Activated CD8-positive, alpha-beta T cell treated with anti-CD3 and anti-CD28 coated beads, Interleukin-2, amount 10 ng/mL, durations not matched to agents 7 days and 5 days (primary cell): Measurements from ENCODE around the gene S1PR5. TPM values are rescaled to one million over a fixed set of nuclear protein-coding genes. Genes with fewer than 3 reads are reported as not detected.
"Not testable (repeated sequence)": the region's sequence is repeated elsewhere in the genome, so short reads cannot be mapped to it uniquely, and the experiment has no call there.

Experiments
- ATAC-seq: fragments of 150-1000 bp; cut with Tn5 transposase; one replicate; pipeline ENCODE4 v1.10.0; 2021; ENCODE audit warnings: moderate library complexity
- CTCF ChIA-PET: fragments of 350-600 bp; sonication (Branson Sonifier 250); formaldehyde crosslinking; loops from one replicate; lab custom pipeline; 2021; ENCODE audit warnings: antibody characterized with exemption; lab: Charles Lee
- POLR2A ChIA-PET: fragments of 350-600 bp; sonication (Branson Sonifier 250); formaldehyde crosslinking; loops from one replicate; lab custom pipeline; 2021; ENCODE audit warnings: antibody characterized with exemption; lab: Charles Lee
- DNase-seq: peaks from one replicate; pipeline ENCODE4 v3.0.0-alpha.2; 2020
- H3K27ac Mint-ChIP-seq: one replicate; pipeline ENCODE4 v1.8.0; 2021; ENCODE audit warnings: mild to moderate bottlenecking, mixed read lengths
- H3K27me3 Mint-ChIP-seq: one replicate; pipeline ENCODE4 v1.8.0; 2021; ENCODE audit warnings: low read depth, mixed read lengths
- H3K36me3 Mint-ChIP-seq: one replicate; pipeline ENCODE4 v1.8.0; 2021; ENCODE audit warnings: low read depth, mixed read lengths
- H3K4me1 Mint-ChIP-seq: one replicate; pipeline ENCODE4 v1.8.0; 2021; ENCODE audit warnings: low read depth, mixed read lengths
- H3K4me3 Mint-ChIP-seq: one replicate; pipeline ENCODE4 v1.8.0; 2021; ENCODE audit warnings: mild to moderate bottlenecking, mixed read lengths
- H3K9me3 Mint-ChIP-seq: one replicate; pipeline ENCODE4 v1.8.0; 2022; ENCODE audit warnings: mixed read lengths; ENCODE audit not compliant: insufficient read depth
- total RNA-seq, 2 experiments: library from RNA; stranded (reverse); gene quantifications; one replicate each; pipeline ENCODE4 v1.2.3, GENCODE V29; 2021

Gene S1PR5
- total RNA-seq, 2 experiments from 2014 or later = 0.89 to 0.95 TPM

GRCh38 chr19:10554760-10555609 lies 37.7 kb upstream of the S1PR5 start:
- Mint-ChIP-seq H3K27me3 (no peaks in the 10 kb centered on the region), H3K27ac (peak overlapping the region; percentile 93), H3K4me1 (peaks cover 66% of the 10 kb centered on the region), H3K36me3 (peaks cover 76% of the 10 kb centered on the region), H3K4me3 (no peak overlapping the region), H3K9me3 (no peaks in the 10 kb centered on the region)
- DNase-seq (peak; percentile 24), ATAC-seq (no peak)
- CTCF ChIA-PET = interaction anchor here (0.8 to 7.1 kb wide), 15 partner anchors 9 to 163 kb away, joined by 3 to 76 read pairs (median 4); partner anchors contain the start of genes CDKN2D, DNM2 and KRI1
- POLR2A ChIA-PET = interaction anchor here (0.9 to 8.3 kb wide), 8 partner anchors 10 to 284 kb away, joined by 4 to 141 read pairs (median 5); partner anchors contain the start of genes CDKN2D, ICAM1, KRI1 and PDE4A

- ATAC-seq = peak; percentile 89
- H3K27me3 Mint-ChIP-seq = no peaks in the 10 kb centered on the region
- peaks cover 68% of the 10 kb centered on the region for H3K4me1 Mint-ChIP-seq
- DNase-seq = peak; percentile 95
- ChIA-PET POLR2A (interaction anchor here (0.9 to 8.3 kb wide), 13 partner anchors 8 to 283 kb away, joined by 3 to 141 read pairs (median 4); partner anchors contain the start of genes CDC37, CDKN2D, ICAM1 and KRI1), CTCF (interaction anchor here (0.8 to 7.1 kb wide), 16 partner anchors 10 to 150 kb away, joined by 3 to 76 read pairs (median 4); partner anchors contain the start of genes CDC37, CDKN2D and KRI1)
- H3K9me3 Mint-ChIP-seq = no peaks in the 10 kb centered on the region
- peak overlapping the region; percentile 63 for H3K4me3 Mint-ChIP-seq
- peak overlapping the region; percentile 93 for H3K27ac Mint-ChIP-seq
- H3K36me3 Mint-ChIP-seq = peaks cover 73% of the 10 kb centered on the region
Measured at GRCh38 chr19:10553943-10554381, 36.7 kb upstream of the S1PR5 start.

GRCh38 chr19:10553087-10553667 lies 35.9 kb upstream of the S1PR5 start:
- ChIA-PET CTCF (interaction anchor here (0.8 to 7.1 kb wide), 18 partner anchors 11 to 164 kb away, joined by 3 to 76 read pairs (median 7); partner anchors contain the start of genes CDC37, CDKN2D, DNM2 and KRI1), POLR2A (interaction anchor here (0.6 to 8.3 kb wide), 9 partner anchors 9 to 150 kb away, joined by 3 to 141 read pairs (median 4); partner anchors contain the start of genes CDC37, CDKN2D and KRI1)
- Mint-ChIP-seq H3K27ac (peak overlapping the region; percentile 93), H3K27me3 (no peaks in the 10 kb centered on the region), H3K9me3 (no peaks in the 10 kb centered on the region), H3K36me3 (peaks cover 75% of the 10 kb centered on the region), H3K4me3 (peak overlapping the region; percentile 63), H3K4me1 (peaks cover 65% of the 10 kb centered on the region)
- ATAC-seq = no peak
- DNase-seq = peak; percentile 43

- Mint-ChIP-seq H3K4me3 (peak overlapping the region; percentile 63), H3K9me3 (no peaks in the 10 kb centered on the region), H3K27me3 (no peaks in the 10 kb centered on the region), H3K4me1 (peaks cover 62% of the 10 kb centered on the region), H3K36me3 (peaks cover 71% of the 10 kb centered on the region), H3K27ac (peak overlapping the region; percentile 93)
- ChIA-PET POLR2A (interaction anchor here (1.0 to 8.3 kb wide), 6 partner anchors 9 to 149 kb away, joined by 3 to 141 read pairs (median 4); partner anchors contain the start of genes CDKN2D and KRI1), CTCF (interaction anchor here (0.9 to 7.1 kb wide), 17 partner anchors 11 to 165 kb away, joined by 3 to 76 read pairs (median 7); partner anchors contain the start of genes CDC37, CDKN2D, DNM2 and KRI1)
- DNase-seq (peak; percentile 45), ATAC-seq (peak; percentile 5)
Measured at GRCh38 chr19:10552510-10553053, 35.3 kb upstream of the S1PR5 start.

- Mint-ChIP-seq H3K4me3 (peak overlapping the region; percentile 25), H3K27me3 (no peaks in the 10 kb centered on the region), H3K9me3 (no peaks in the 10 kb centered on the region), H3K36me3 (peaks cover 72% of the 10 kb centered on the region), H3K4me1 (peaks cover 62% of the 10 kb centered on the region), H3K27ac (peak overlapping the region; percentile 93)
- ATAC-seq = no peak
- POLR2A ChIA-PET = interaction anchor here (1.0 to 8.3 kb wide), 5 partner anchors 15 to 281 kb away, joined by 3 to 141 read pairs (median 4); partner anchors contain the start of genes CDKN2D, ICAM1 and KRI1
- DNase-seq = peak; percentile 62
- CTCF ChIA-PET = interaction anchor here (0.9 to 7.1 kb wide), 11 partner anchors 11 to 150 kb away, joined by 3 to 76 read pairs (median 7); partner anchors contain the start of genes CDKN2D, KRI1 and QTRT1
Measured at GRCh38 chr19:10551698-10552301, 34.6 kb upstream of the S1PR5 start.

- H3K27ac Mint-ChIP-seq = peak overlapping the region; percentile 20
- H3K27me3 Mint-ChIP-seq, H3K9me3 Mint-ChIP-seq, DNase-seq, ATAC-seq, H3K4me3 Mint-ChIP-seq: not testable (repeated sequence)
- peaks cover 60% of the 10 kb centered on the region for H3K4me1 Mint-ChIP-seq
- ChIA-PET POLR2A (interaction anchor here (1.2 to 8.3 kb wide), 4 partner anchors 16 to 280 kb away, joined by 4 to 141 read pairs (median 4); partner anchors contain the start of genes CDKN2D, ICAM1 and KRI1), CTCF (interaction anchor here (1.0 to 7.1 kb wide), 10 partner anchors 10 to 313 kb away, joined by 3 to 76 read pairs (median 6); partner anchors contain the start of genes CDKN2D, KRI1 and QTRT1)
- peaks cover 71% of the 10 kb centered on the region for H3K36me3 Mint-ChIP-seq
Measured at GRCh38 chr19:10551006-10551405, 33.8 kb upstream of the S1PR5 start.

- no peak overlapping the region for H3K4me3 Mint-ChIP-seq
- H3K9me3 Mint-ChIP-seq = no peaks in the 10 kb centered on the region
- H3K4me1 Mint-ChIP-seq = peaks cover 54% of the 10 kb centered on the region
- CTCF ChIA-PET = interaction anchor here (1.0 to 7.1 kb wide), 6 partner anchors 9 to 314 kb away, joined by 3 to 76 read pairs (median 6); partner anchors contain the start of genes CDKN2D and KRI1
- POLR2A ChIA-PET = interaction anchor here (1.5 to 8.3 kb wide), 2 partner anchors 16 to 103 kb away, joined by 4 to 141 read pairs; partner anchors contain the start of genes CDKN2D and KRI1
- DNase-seq (no peak), ATAC-seq (no peak)
- peaks cover 69% of the 10 kb centered on the region for H3K36me3 Mint-ChIP-seq
- H3K27me3 Mint-ChIP-seq = no peaks in the 10 kb centered on the region
- H3K27ac Mint-ChIP-seq = peak overlapping the region; percentile 37
Measured at GRCh38 chr19:10550336-10550735, 33.1 kb upstream of the S1PR5 start.

- DNase-seq = no peak
- ChIA-PET CTCF (no interaction called here), POLR2A (no interaction called here)
- H3K9me3 Mint-ChIP-seq = no peaks in the 10 kb centered on the region
- H3K4me3 Mint-ChIP-seq = no peak overlapping the region
- no peak for ATAC-seq
- H3K36me3 Mint-ChIP-seq = peaks cover 71% of the 10 kb centered on the region
- no peak overlapping the region for H3K27ac Mint-ChIP-seq
- peaks cover 54% of the 10 kb centered on the region for H3K4me1 Mint-ChIP-seq
- no peaks in the 10 kb centered on the region for H3K27me3 Mint-ChIP-seq
Measured at GRCh38 chr19:10549733-10550132, 32.5 kb upstream of the S1PR5 start.

GRCh38 chr19:10548746-10549276 lies 31.6 kb upstream of the S1PR5 start:
- ChIA-PET CTCF (interaction anchor here (1.3 kb wide), 1 partner anchor 43 kb away, joined by 4 read pairs; no protein-coding TSS in a partner anchor), POLR2A (interaction anchor here (0.6 kb wide), 2 partner anchors 36 to 730 kb away, joined by 3 read pairs; no protein-coding TSS in a partner anchor)
- peaks cover 64% of the 10 kb centered on the region for H3K36me3 Mint-ChIP-seq
- no peak for DNase-seq
- H3K27ac Mint-ChIP-seq = no peak overlapping the region
- no peaks in the 10 kb centered on the region for H3K9me3 Mint-ChIP-seq
- ATAC-seq = no peak
- peaks cover 49% of the 10 kb centered on the region for H3K4me1 Mint-ChIP-seq
- no peaks in the 10 kb centered on the region for H3K27me3 Mint-ChIP-seq
- H3K4me3 Mint-ChIP-seq = no peak overlapping the region

- Mint-ChIP-seq H3K9me3 (no peaks in the 10 kb centered on the region), H3K4me1 (peaks cover 34% of the 10 kb centered on the region), H3K4me3 (no peak overlapping the region), H3K27me3 (peaks cover 2% of the 10 kb centered on the region), H3K36me3 (peaks cover 44% of the 10 kb centered on the region), H3K27ac (no peak overlapping the region)
- DNase-seq (no peak), ATAC-seq (no peak)
- ChIA-PET CTCF (interaction anchor here (1.8 kb wide), 1 partner anchor 19 kb away, joined by 4 read pairs; the partner anchor contains the start of gene KRI1), POLR2A (interaction anchor here (1.8 kb wide), 1 partner anchor 20 kb away, joined by 5 read pairs; no protein-coding TSS in a partner anchor)
Measured at GRCh38 chr19:10546817-10547216, 29.6 kb upstream of the S1PR5 start.
